ENCODE data around the gene MACROD2. TPM values are rescaled to one million over a fixed set of nuclear protein-coding genes. Genes with fewer than 3 reads are reported as not detected.

Gene MACROD2
- total RNA-seq, 4 donors from 2014 or later, result 12.6 to 60.3 (median 18.9) TPM

GRCh38 chr20:14065774-14066173 lies 70.5 kb downstream of the MACROD2 start:
- WGBS, result 81% methylated on average over 3 of the region's 3 CpGs
- TF ChIP-seq CTCF (IDR thresholded peaks at IDR 0.05) (no peak), POLR2AphosphoS5 (IDR thresholded peaks at IDR 0.05) (no peak), POLR2A (IDR thresholded peaks at IDR 0.05) (no peak), EP300 (IDR thresholded peaks at IDR 0.05) (no peak)
- DNase-seq (ENCODE audit: low spot score in 2 of 2), result no peak
- Histone ChIP-seq H3K9me3 (no peaks in the 10 kb centered on the region), H3K27ac (no peak overlapping the region), H3K36me3 (no peaks in the 10 kb centered on the region), H3K4me3 (no peak overlapping the region), H3K27me3 (no peaks in the 10 kb centered on the region), H3K4me1 (no peaks in the 10 kb centered on the region)

GRCh38 chr20:14067603-14068002 lies 72.3 kb downstream of the MACROD2 start:
- no peaks in the 10 kb centered on the region for H3K27me3 ChIP-seq

GRCh38 chr20:14069796-14070195 lies 74.5 kb downstream of the MACROD2 start:
- DNase-seq (ENCODE audit: low spot score in 2 of 2), result no peak
- Histone ChIP-seq H3K27ac (no peak overlapping the region), H3K27me3 (no peaks in the 10 kb centered on the region), H3K4me1 (no peaks in the 10 kb centered on the region), H3K36me3 (no peaks in the 10 kb centered on the region), H3K9me3 (no peaks in the 10 kb centered on the region), H3K4me3 (no peak overlapping the region)
- TF ChIP-seq CTCF (IDR thresholded peaks at IDR 0.05), result no peak
- 84% methylated on average over 5 of the region's 5 CpGs for WGBS

More at GRCh38 chr20:14067603-14068002, 72.3 kb downstream of the MACROD2 start:
- Histone ChIP-seq H3K4me3 (no peak overlapping the region), H3K27ac (no peak overlapping the region), H3K36me3 (no peaks in the 10 kb centered on the region), H3K9me3 (no peaks in the 10 kb centered on the region), H3K4me1 (no peaks in the 10 kb centered on the region)
- TF ChIP-seq POLR2AphosphoS5 (IDR thresholded peaks at IDR 0.05) (no peak), POLR2A (IDR thresholded peaks at IDR 0.05) (no peak), CTCF (IDR thresholded peaks at IDR 0.05) (no peak), EP300 (IDR thresholded peaks at IDR 0.05) (no peak)
- DNase-seq (ENCODE audit: low spot score in 2 of 2), result no peak

GRCh38 chr20:14093652-14094051 lies 98.3 kb downstream of the MACROD2 start:
- no peak overlapping the region for H3K4me3 ChIP-seq
- TF ChIP-seq POLR2AphosphoS5 (IDR thresholded peaks at IDR 0.05), result no peak
- TF ChIP-seq CTCF (IDR thresholded peaks at IDR 0.05), result no peak
- no peak for TF ChIP-seq EP300 (IDR thresholded peaks at IDR 0.05)
- TF ChIP-seq POLR2A (IDR thresholded peaks at IDR 0.05), result no peak
- H3K27me3 ChIP-seq, result no peaks in the 10 kb centered on the region
- no peaks in the 10 kb centered on the region for H3K4me1 ChIP-seq
- no peak overlapping the region for H3K27ac ChIP-seq
- 79% methylated on average over 1 of the region's 1 CpG for WGBS
- no peaks in the 10 kb centered on the region for H3K9me3 ChIP-seq
- DNase-seq (ENCODE audit: low spot score in 2 of 2), result no peak
- H3K36me3 ChIP-seq, result no peaks in the 10 kb centered on the region

GRCh38 chr20:14098261-14098660 lies 102.9 kb downstream of the MACROD2 start:
- Histone ChIP-seq H3K27ac (no peak overlapping the region), H3K9me3 (no peaks in the 10 kb centered on the region), H3K36me3 (no peaks in the 10 kb centered on the region), H3K27me3 (no peaks in the 10 kb centered on the region), H3K4me3 (no peak overlapping the region), H3K4me1 (no peaks in the 10 kb centered on the region)
- WGBS, result 86% methylated on average over 1 of the region's 1 CpG
- TF ChIP-seq EP300 (IDR thresholded peaks at IDR 0.05) (no peak), POLR2AphosphoS5 (IDR thresholded peaks at IDR 0.05) (no peak), CTCF (IDR thresholded peaks at IDR 0.05) (no peak), POLR2A (IDR thresholded peaks at IDR 0.05) (no peak)
- no peak for DNase-seq (ENCODE audit: low spot score in 2 of 2)

All from suprapubic skin (tissue), 4 donors.